Endodermal cell (in vitro differentiated cells): ENCODE data around the gene ATG2A. TPM values are rescaled to one million over a fixed set of nuclear protein-coding genes. Genes with fewer than 3 reads are reported as not detected.

ENCODE experiments used
- DNase-seq: peaks from one replicate; pipeline ENCODE4 v3.0.0-alpha.2; 2017
- H3K27ac ChIP-seq: 2 replicates; pipeline ENCODE4 v1.5.1; 2013; ENCODE audit warnings: mild to moderate bottlenecking, low read depth, low read length, moderate library complexity
- H3K27me3 ChIP-seq: 2 replicates; pipeline ENCODE4 v1.6.1; 2013; ENCODE audit warnings: mild to moderate bottlenecking, low read length, moderate library complexity; ENCODE audit not compliant: insufficient read depth, control insufficient read depth, poor library complexity, severe bottlenecking
- H3K36me3 ChIP-seq: 2 replicates; pipeline ENCODE4 v1.7.0; 2013; ENCODE audit warnings: mild to moderate bottlenecking, low read length, moderate library complexity; ENCODE audit not compliant: control insufficient read depth, insufficient read depth
- H3K4me1 ChIP-seq: one replicate; pipeline ENCODE4 v1.7.0; 2013; ENCODE audit warnings: low read length; ENCODE audit not compliant: control insufficient read depth, insufficient read depth
- H3K4me3 ChIP-seq: 2 replicates; pipeline ENCODE4 v1.5.1; 2013; ENCODE audit warnings: mild to moderate bottlenecking, low read length, moderate library complexity
- H3K9ac ChIP-seq: 2 replicates; pipeline ENCODE4 v1.6.1; 2013; ENCODE audit warnings: mild to moderate bottlenecking, low read length, moderate library complexity; ENCODE audit not compliant: poor library complexity, severe bottlenecking; ENCODE audit errors: extremely low read depth
- H3K9me3 ChIP-seq: 2 replicates; pipeline ENCODE4 v1.6.1; 2013; ENCODE audit warnings: mild to moderate bottlenecking, low read length, moderate library complexity; ENCODE audit not compliant: control insufficient read depth
- H3K27ac Mint-ChIP-seq: 2 replicates; pipeline ENCODE4 v1.8.0; 2020; ENCODE audit warnings: mixed read lengths
- H3K27me3 Mint-ChIP-seq: 2 replicates; pipeline ENCODE4 v1.8.0; 2021; ENCODE audit warnings: mild to moderate bottlenecking, mixed read lengths; ENCODE audit not compliant: insufficient read depth
- H3K36me3 Mint-ChIP-seq: 2 replicates; pipeline ENCODE4 v1.8.0; 2020; ENCODE audit warnings: low read depth, mixed read lengths
- H3K4me1 Mint-ChIP-seq: 2 replicates; pipeline ENCODE4 v1.8.0; 2020; ENCODE audit warnings: mixed read lengths
- H3K4me3 Mint-ChIP-seq: 2 replicates; pipeline ENCODE4 v1.8.0; 2020; ENCODE audit warnings: mild to moderate bottlenecking, moderate library complexity, mixed read lengths
- H3K9me3 Mint-ChIP-seq: 2 replicates; pipeline ENCODE4 v1.8.0; 2020; ENCODE audit warnings: mild to moderate bottlenecking, mixed read lengths
- CTCF ChIP-seq: fragments of 200-600 bp; sonication (generic); conservative IDR thresholded peaks from 2 replicates; pipeline ENCODE4 v1.5.0; 2021; ENCODE audit warnings: antibody characterized with exemption, mild to moderate bottlenecking
- WGBS, 2 experiments: methylation state at CpG; one replicate each; pipeline versions ENCODE4 v1.1.5 to v1.1.7; 2013; ENCODE audit warnings: missing lambda C conversion rate in 2 of 2, mixed read lengths in 1 of 2; ENCODE audit not compliant: insufficient coverage in 1 of 2, insufficient read length in 1 of 2; 5-methylcytosine and 5-hydroxymethylcytosine counted together
- total RNA-seq, 2 donors: library from RNA; stranded (reverse); fragmentation: NEBNext Ultra II Directional in 1 of 2; extraction: Animal tissue kit (Norgen Biotek cat#: 25700) in 1 of 2; gene quantifications; 2 replicates in 1 of 2; 3 replicates in 1 of 2; pipeline ENCODE4 v1.2.1, GENCODE V29; 2021

The ATG2A gene
- total RNA-seq, 2 donors from 2014 or later: 17.0 to 23.0 TPM

- no peaks in the 10 kb centered on the region for H3K9me3 ChIP-seq
- H3K27ac ChIP-seq: no peak overlapping the region
- H3K27ac Mint-ChIP-seq: no peak overlapping the region
- WGBS, 2 experiments: 97 to 98% methylated on average over 7 to 13 of the region's 13 CpGs
- H3K27me3 ChIP-seq: no peaks in the 10 kb centered on the region
- no peak overlapping the region for H3K9ac ChIP-seq
- H3K4me1 ChIP-seq: no peaks in the 10 kb centered on the region
- H3K27me3 Mint-ChIP-seq: no peaks in the 10 kb centered on the region
- no peak for DNase-seq
- TF ChIP-seq CTCF: no peak
- peaks cover 31% of the 10 kb centered on the region for H3K36me3 Mint-ChIP-seq
- no peak overlapping the region for H3K4me3 ChIP-seq
- no peaks in the 10 kb centered on the region for H3K4me1 Mint-ChIP-seq
- peaks cover 13% of the 10 kb centered on the region for H3K36me3 ChIP-seq
- H3K9me3 Mint-ChIP-seq: no peaks in the 10 kb centered on the region
- H3K4me3 Mint-ChIP-seq: no peak overlapping the region
Measured at GRCh38 chr11:64906314-64906635, 10.7 kb downstream of the ATG2A start.

- no peaks in the 10 kb centered on the region for H3K27me3 Mint-ChIP-seq
- no peaks in the 10 kb centered on the region for H3K9me3 Mint-ChIP-seq
- H3K9me3 ChIP-seq: no peaks in the 10 kb centered on the region
- no peak for DNase-seq
- no peak overlapping the region for H3K4me3 ChIP-seq
- no peak overlapping the region for H3K27ac ChIP-seq
- H3K27me3 ChIP-seq: no peaks in the 10 kb centered on the region
- H3K36me3 Mint-ChIP-seq: peaks cover 26% of the 10 kb centered on the region
- no peak for TF ChIP-seq CTCF
- no peaks in the 10 kb centered on the region for H3K4me1 ChIP-seq
- no peak overlapping the region for H3K27ac Mint-ChIP-seq
- H3K4me3 Mint-ChIP-seq: no peak overlapping the region
- H3K36me3 ChIP-seq: peaks cover 10% of the 10 kb centered on the region
- WGBS, 2 experiments: 92 to 99% methylated on average over 16 to 25 of the region's 25 CpGs
- no peak overlapping the region for H3K9ac ChIP-seq
- no peaks in the 10 kb centered on the region for H3K4me1 Mint-ChIP-seq
Measured at GRCh38 chr11:64905516-64906313, 11.3 kb downstream of the ATG2A start.

- Mint-ChIP-seq H3K4me3 (no peak overlapping the region), H3K9me3 (no peaks in the 10 kb centered on the region), H3K27ac (no peak overlapping the region), H3K27me3 (no peaks in the 10 kb centered on the region), H3K4me1 (no peaks in the 10 kb centered on the region), H3K36me3 (peaks cover 34% of the 10 kb centered on the region)
- WGBS, 2 experiments: 94 to 99% methylated on average over 8 to 23 of the region's 23 CpGs
- Histone ChIP-seq H3K9me3 (no peaks in the 10 kb centered on the region), H3K4me3 (no peak overlapping the region), H3K36me3 (peaks cover 10% of the 10 kb centered on the region), H3K27ac (no peak overlapping the region), H3K9ac (no peak overlapping the region), H3K27me3 (no peaks in the 10 kb centered on the region), H3K4me1 (no peaks in the 10 kb centered on the region)
- TF ChIP-seq CTCF: no peak
- no peak for DNase-seq
Measured at GRCh38 chr11:64903291-64903833, 13.6 kb downstream of the ATG2A start.
